HEK293 (cell line): ENCODE data around the gene CARD14.
A peak's percentile ranks its signal among the peaks of the same experiment; 100 is the strongest.

Experiments used
- CTCF ChIA-PET: fragments of 350-600 bp; formaldehyde crosslinking; extraction: SDS; loops from one replicate; lab custom pipeline; 2021; ENCODE audit warnings: antibody characterized with exemption; lab: Yijun Ruan, JAX
- POLR2A ChIA-PET: fragments of 300-600 bp; formaldehyde crosslinking; extraction: SDS; loops from one replicate; lab custom pipeline; 2020; ENCODE audit warnings: antibody characterized with exemption, inconsistent platforms; lab: Yijun Ruan, JAX
- H3K27ac ChIP-seq: fragments of 200-500 bp; sonication (Bioruptor generic); 2 replicates; pipeline ENCODE4 v1.5.1; 2014; ENCODE audit warnings: low read depth, low read length, control low read depth, inconsistent platforms; ENCODE audit errors: extremely low read depth
- H3K36me3 ChIP-seq, 2 experiments: fragments of 200-500 bp in 1 of 2; sonication (Bioruptor generic) in 1 of 2; 1 replicate in 1 of 2; 2 replicates in 1 of 2; pipeline ENCODE4 v1.5.1; 2014 to 2017; ENCODE audit warnings: inconsistent platforms in 2 of 2, low read length in 2 of 2; ENCODE audit not compliant: control insufficient read depth in 2 of 2, insufficient read depth in 1 of 2
- H3K4me1 ChIP-seq: fragments of 200-500 bp; sonication (Bioruptor generic); 2 replicates; pipeline ENCODE4 v1.5.1; 2014; ENCODE audit warnings: mild to moderate bottlenecking, low read length, inconsistent platforms; ENCODE audit not compliant: control insufficient read depth, insufficient read depth
- H3K4me3 ChIP-seq: 2 replicates; pipeline ENCODE4 v1.5.1; 2011; ENCODE audit warnings: low read depth, mild to moderate bottlenecking, control low read depth, low read length, moderate library complexity
- H3K9me3 ChIP-seq: fragments of 200-500 bp; sonication (Bioruptor generic); 2 replicates; pipeline ENCODE4 v1.5.1; 2014; ENCODE audit warnings: low read depth, low read length, inconsistent platforms; ENCODE audit not compliant: control insufficient read depth, insufficient read depth
- EGR2 ChIP-seq: fragments of 450-650 bp; formaldehyde crosslinking; IDR thresholded peaks from 2 replicates; pipeline ENCODE4 v1.5.1; 2016; ENCODE audit warnings: low read depth, missing biosample characterization, missing genetic modification characterization
- HOXC10 ChIP-seq: sonication (generic); formaldehyde crosslinking; IDR thresholded peaks from 2 replicates; pipeline ENCODE4 v1.8.1; 2023; ENCODE audit warnings: mild to moderate bottlenecking, missing genetic modification reagents
- KLF1 ChIP-seq: fragments of 450-650 bp; formaldehyde crosslinking; IDR thresholded peaks from 2 replicates; pipeline ENCODE4 v1.5.1; 2016; ENCODE audit warnings: missing biosample characterization, missing genetic modification characterization
- MYNN ChIP-seq: fragments of 450-650 bp; formaldehyde crosslinking; IDR thresholded peaks from 2 replicates; pipeline ENCODE4 v1.5.1; 2016; ENCODE audit warnings: missing biosample characterization, missing genetic modification characterization, borderline replicate concordance
- REPIN1 ChIP-seq: fragments of 450-650 bp; formaldehyde crosslinking; IDR thresholded peaks from 2 replicates; pipeline ENCODE4 v1.5.1; 2017; ENCODE audit warnings: missing biosample characterization, missing genetic modification characterization, low read depth
- SP7 ChIP-seq: fragments of 450-650 bp; formaldehyde crosslinking; IDR thresholded peaks from 2 replicates; pipeline ENCODE4 v1.5.1; 2016; ENCODE audit warnings: missing biosample characterization, missing genetic modification characterization
- YY2 ChIP-seq: fragments of 450-650 bp; formaldehyde crosslinking; IDR thresholded peaks from 2 replicates; pipeline ENCODE4 v1.5.1; 2016; ENCODE audit warnings: missing biosample characterization, missing genetic modification characterization
- ZFP3 ChIP-seq: fragments of 450-650 bp; formaldehyde crosslinking; IDR thresholded peaks from 2 replicates; pipeline ENCODE4 v1.5.1; 2016; ENCODE audit warnings: low read depth, missing biosample characterization, missing genetic modification characterization
- ZIC2 ChIP-seq: fragments of 450-650 bp; formaldehyde crosslinking; IDR thresholded peaks from 2 replicates; pipeline ENCODE4 v1.5.1; 2016; ENCODE audit warnings: missing biosample characterization, missing genetic modification characterization
- ZNF112 ChIP-seq: fragments of 450-650 bp; formaldehyde crosslinking; IDR thresholded peaks from 2 replicates; pipeline ENCODE4 v1.5.0; 2017; ENCODE audit warnings: missing biosample characterization, missing genetic modification characterization
- ZNF211 ChIP-seq: fragments of 450-650 bp; formaldehyde crosslinking; IDR thresholded peaks from 2 replicates; pipeline ENCODE4 v1.5.1; 2016; ENCODE audit warnings: low read depth, missing biosample characterization, missing genetic modification characterization
- ZNF266 ChIP-seq: fragments of 450-650 bp; formaldehyde crosslinking; IDR thresholded peaks from 2 replicates; pipeline ENCODE4 v1.5.1; 2016; ENCODE audit warnings: missing biosample characterization, missing genetic modification characterization, low read depth
- ZNF350 ChIP-seq: fragments of 450-650 bp; formaldehyde crosslinking; IDR thresholded peaks from 2 replicates; pipeline ENCODE4 v1.5.0; 2017; ENCODE audit warnings: missing biosample characterization, mild to moderate bottlenecking, missing genetic modification characterization
- ZNF37A ChIP-seq: fragments of 450-650 bp; IDR thresholded peaks from 2 replicates; pipeline ENCODE4 v1.5.1; 2018; ENCODE audit warnings: missing biosample characterization, missing genetic modification characterization
- ZNF404 ChIP-seq: fragments of 450-650 bp; formaldehyde crosslinking; IDR thresholded peaks from 2 replicates; pipeline ENCODE4 v1.5.1; 2017; ENCODE audit warnings: missing biosample characterization, missing genetic modification characterization
- ZNF529 ChIP-seq: fragments of 450-650 bp; formaldehyde crosslinking; IDR thresholded peaks from 2 replicates; pipeline ENCODE4 v1.5.1; 2017; ENCODE audit warnings: missing genetic modification characterization, missing biosample characterization; ENCODE audit not compliant: insufficient replicate concordance
- ZNF623 ChIP-seq: fragments of 450-650 bp; formaldehyde crosslinking; IDR thresholded peaks from 2 replicates; pipeline ENCODE4 v1.5.1; 2016; ENCODE audit warnings: missing biosample characterization, missing genetic modification characterization
- ZNF777 ChIP-seq: fragments of 450-650 bp; formaldehyde crosslinking; IDR thresholded peaks from 2 replicates; pipeline ENCODE4 v1.5.1; 2017; ENCODE audit warnings: missing biosample characterization, missing genetic modification characterization, borderline replicate concordance
- ZNF792 ChIP-seq: fragments of 450-650 bp; formaldehyde crosslinking; IDR thresholded peaks from 2 replicates; pipeline ENCODE4 v1.5.1; 2016; ENCODE audit warnings: missing biosample characterization, missing genetic modification characterization
- TF ChIP-seq, protein P1 (sequence below): fragments of 450-650 bp; formaldehyde crosslinking; IDR thresholded peaks from 2 replicates; pipeline ENCODE4 v1.5.1; 2017; ENCODE audit warnings: missing biosample characterization, missing genetic modification characterization

Gene CARD14

DNA sequence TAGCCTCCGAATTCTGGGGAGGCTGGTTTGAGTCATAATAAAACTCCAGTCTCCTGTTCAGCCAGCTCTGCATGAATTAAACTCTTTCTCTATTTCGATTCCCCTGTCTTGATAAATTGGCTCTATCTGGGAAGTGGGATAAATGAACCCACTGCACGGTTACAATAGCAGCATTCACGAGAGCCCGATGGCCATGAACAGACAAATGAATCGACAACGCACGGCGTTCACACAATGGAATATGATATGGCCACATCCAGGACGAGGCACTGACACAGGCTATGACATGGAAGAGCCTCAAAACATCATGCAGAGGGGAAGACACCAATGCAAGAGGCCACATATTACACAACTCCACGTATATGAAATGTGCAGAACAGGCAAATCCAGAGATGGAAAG is 5.6 kb upstream of the CARD14 start:
- CTCF ChIA-PET: no interaction called here
- Histone ChIP-seq H3K4me1 (peaks cover 4% of the 10 kb centered on the region; the same call in 1 of the 2 replicates), H3K36me3 (no peaks in the 10 kb centered on the region), H3K9me3 (no peaks in the 10 kb centered on the region), H3K4me3 (no peak overlapping the region), H3K27ac (no peak overlapping the region)
- POLR2A ChIA-PET: interaction anchor here (0.6 to 1.4 kb wide), 3 partner anchors 24 to 63 kb away, joined by 3 to 5 read pairs (median 3); partner anchors contain the start of gene GAA
- no peak for TF ChIP-seq ZNF529 (tag by site-specific recombination)

- Histone ChIP-seq H3K9me3 (no peaks in the 10 kb centered on the region), H3K4me3 (no peak overlapping the region), H3K27ac (no peak overlapping the region), H3K4me1 (peaks cover 2% of the 10 kb centered on the region; the same call in 1 of the 2 replicates), H3K36me3 (no peaks in the 10 kb centered on the region)
- CTCF ChIA-PET: interaction anchor here (0.5 to 1.2 kb wide), 2 partner anchors 25 to 29 kb away, joined by 3 read pairs; no protein-coding TSS in a partner anchor
- POLR2A ChIA-PET: interaction anchor here (0.7 kb wide), 1 partner anchor 9 kb away, joined by 3 read pairs; no protein-coding TSS in a partner anchor
- TF ChIP-seq EGR2 (tag by site-specific recombination) (peak; percentile 27; the same call in 1 of the 2 replicates), SP7 (tag by site-specific recombination) (no peak)
These were observed 3.4 kb upstream of the CARD14 start for GRCh38 chr17:80166446-80166845.

DNA sequence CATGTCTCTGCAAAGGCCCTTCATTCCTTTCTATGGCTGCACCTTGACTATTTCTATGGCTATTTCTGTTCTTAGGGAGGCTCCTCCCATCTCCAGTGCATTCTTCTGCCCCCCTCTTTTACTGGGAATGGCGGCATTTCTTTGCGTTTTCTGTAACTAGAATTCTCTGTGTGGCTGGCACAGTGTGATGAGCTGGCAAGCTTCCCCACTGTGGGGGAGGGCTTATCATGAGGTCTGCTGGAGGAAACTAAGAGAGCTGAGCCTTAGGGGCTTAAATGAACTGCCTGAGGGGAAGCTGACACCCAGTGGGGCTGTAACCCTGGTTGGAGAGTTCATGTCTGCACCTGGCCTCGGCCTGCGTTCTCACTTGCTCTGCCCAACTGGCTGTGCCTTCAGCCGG is 1.5 kb upstream of the CARD14 start:
- no peaks in the 10 kb centered on the region for H3K4me1 ChIP-seq
- H3K9me3 ChIP-seq: no peaks in the 10 kb centered on the region
- CTCF ChIA-PET: interaction anchor here (0.6 to 2.0 kb wide), 2 partner anchors 28 to 647 kb away, joined by 3 to 5 read pairs; no protein-coding TSS in a partner anchor
- POLR2A ChIA-PET: no interaction called here
- no peak overlapping the region for H3K4me3 ChIP-seq
- no peak for TF ChIP-seq REPIN1 (tag by site-specific recombination)
- TF ChIP-seq ZFP3 (tag by site-specific recombination): no peak
- TF ChIP-seq ZIC2 (tag by site-specific recombination): no peak
- no peak for TF ChIP-seq KLF1 (tag by site-specific recombination)
- no peak for TF ChIP-seq ZNF350
- TF ChIP-seq ZNF777 (tag by site-specific recombination): no peak
- TF ChIP-seq ZNF792 (tag by site-specific recombination): no peak
- no peak for TF ChIP-seq ZNF112 (tag by site-specific recombination)
- TF ChIP-seq ZNF37A (tag by site-specific recombination): no peak
- no peak for TF ChIP-seq HOXC10 (CRISPR knock-in tag)
- TF ChIP-seq, protein P1, sequence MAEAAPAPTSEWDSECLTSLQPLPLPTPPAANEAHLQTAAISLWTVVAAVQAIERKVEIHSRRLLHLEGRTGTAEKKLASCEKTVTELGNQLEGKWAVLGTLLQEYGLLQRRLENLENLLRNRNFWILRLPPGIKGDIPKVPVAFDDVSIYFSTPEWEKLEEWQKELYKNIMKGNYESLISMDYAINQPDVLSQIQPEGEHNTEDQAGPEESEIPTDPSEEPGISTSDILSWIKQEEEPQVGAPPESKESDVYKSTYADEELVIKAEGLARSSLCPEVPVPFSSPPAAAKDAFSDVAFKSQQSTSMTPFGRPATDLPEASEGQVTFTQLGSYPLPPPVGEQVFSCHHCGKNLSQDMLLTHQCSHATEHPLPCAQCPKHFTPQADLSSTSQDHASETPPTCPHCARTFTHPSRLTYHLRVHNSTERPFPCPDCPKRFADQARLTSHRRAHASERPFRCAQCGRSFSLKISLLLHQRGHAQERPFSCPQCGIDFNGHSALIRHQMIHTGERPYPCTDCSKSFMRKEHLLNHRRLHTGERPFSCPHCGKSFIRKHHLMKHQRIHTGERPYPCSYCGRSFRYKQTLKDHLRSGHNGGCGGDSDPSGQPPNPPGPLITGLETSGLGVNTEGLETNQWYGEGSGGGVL (tag by site-specific recombination): no peak
- no peak for TF ChIP-seq ZNF266 (tag by site-specific recombination)
- no peak for TF ChIP-seq ZNF404 (tag by site-specific recombination)
- TF ChIP-seq ZNF211: no peak
- no peak for TF ChIP-seq YY2 (tag by site-specific recombination)
- H3K27ac ChIP-seq: no peak overlapping the region
- H3K36me3 ChIP-seq: no peaks in the 10 kb centered on the region

GRCh38 chr17:80169107-80169506 is 723 bp upstream of the CARD14 start:
- no peak overlapping the region for H3K27ac ChIP-seq
- POLR2A ChIA-PET: no interaction called here
- H3K36me3 ChIP-seq: no peaks in the 10 kb centered on the region
- CTCF ChIA-PET: interaction anchor here (0.6 to 2.0 kb wide), 2 partner anchors 26 to 28 kb away, joined by 3 to 5 read pairs; no protein-coding TSS in a partner anchor
- H3K9me3 ChIP-seq: no peaks in the 10 kb centered on the region
- TF ChIP-seq ZIC2 (tag by site-specific recombination): peak; percentile 39
- no peak for TF ChIP-seq MYNN
- TF ChIP-seq ZNF404 (tag by site-specific recombination): no peak
- TF ChIP-seq ZNF623 (tag by site-specific recombination): peak; percentile 97
- H3K4me3 ChIP-seq: no peak overlapping the region
- H3K4me1 ChIP-seq: no peaks in the 10 kb centered on the region
